GM19397 (cell line): Measurements from ENCODE around the gene OGG1.

Experiments used
- ATAC-seq: cut with Tn5 transposase; IDR thresholded peaks from one replicate; pipeline ENCODE4 v1.9.1; 2021; ENCODE audit warnings: mild to moderate bottlenecking, moderate library complexity; ENCODE audit not compliant: unreplicated experiment

OGG1 gene

DNA sequence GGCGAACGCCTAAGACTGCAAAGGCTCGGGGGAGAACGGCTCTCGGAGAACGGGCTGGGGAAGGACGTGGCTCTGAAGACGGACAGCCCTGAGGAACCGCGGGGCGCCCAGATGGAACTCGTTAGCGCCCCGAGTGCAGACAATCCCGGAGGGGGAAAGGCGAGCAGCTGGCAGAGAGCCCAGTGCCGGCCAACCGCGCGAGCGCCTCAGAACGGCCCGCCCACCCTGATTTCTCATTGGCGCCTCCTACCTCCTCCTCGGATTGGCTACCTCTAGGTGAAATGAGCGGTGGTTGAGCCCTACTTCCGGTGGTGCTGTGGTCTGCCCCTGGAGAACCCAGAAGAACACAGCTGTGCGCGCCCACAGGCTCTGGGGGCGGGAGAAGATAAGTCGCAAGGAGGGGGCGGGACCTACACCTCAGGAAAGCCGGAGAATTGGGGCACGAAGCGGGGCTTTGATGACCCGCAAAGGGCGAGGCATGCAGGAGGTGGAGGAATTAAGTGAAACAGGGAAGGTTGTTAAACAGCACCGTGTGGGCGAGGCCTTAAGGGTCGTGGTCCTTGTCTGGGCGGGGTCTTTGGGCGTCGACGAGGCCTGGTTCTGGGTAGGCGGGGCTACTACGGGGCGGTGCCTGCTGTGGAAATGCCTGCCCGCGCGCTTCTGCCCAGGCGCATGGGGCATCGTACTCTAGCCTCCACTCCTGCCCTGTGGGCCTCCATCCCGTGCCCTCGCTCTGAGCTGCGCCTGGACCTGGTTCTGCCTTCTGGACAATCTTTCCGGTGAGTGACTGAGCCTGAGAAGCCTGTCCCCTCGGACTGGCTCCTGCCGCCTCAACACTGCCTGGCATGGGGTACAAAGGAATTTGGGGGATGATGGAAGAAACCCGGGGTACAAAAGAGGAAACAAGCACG is at the start of gene OGG1:
Gene OGG1, plus strand, starts transcription at position 308 of the 911 bp plus-strand sequence. Its CDS starts 335 bp downstream, at position 643.
- ATAC-seq: peak; percentile 85

DNA sequence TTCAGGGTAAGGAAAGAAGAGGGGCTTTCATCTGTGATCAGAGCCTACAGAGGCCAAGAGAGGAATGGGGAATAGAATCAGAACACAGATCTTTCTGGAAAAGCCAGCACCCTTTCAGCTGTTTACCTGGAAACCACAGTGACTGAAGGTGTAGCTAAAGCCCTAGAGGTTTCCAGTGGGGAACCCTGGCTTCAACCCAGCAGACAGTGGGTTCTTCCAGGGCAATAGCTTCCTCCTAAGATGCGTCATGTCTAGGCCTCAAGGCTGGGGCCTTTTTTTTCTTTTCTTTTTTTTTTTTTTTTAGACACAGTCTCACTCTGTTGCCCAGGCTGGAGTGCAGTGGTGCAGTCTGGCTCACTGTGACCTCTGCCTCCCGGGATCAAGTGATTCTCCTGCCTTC is 49.2 kb upstream of the OGG1 start:
- ATAC-seq: no peak

DNA sequence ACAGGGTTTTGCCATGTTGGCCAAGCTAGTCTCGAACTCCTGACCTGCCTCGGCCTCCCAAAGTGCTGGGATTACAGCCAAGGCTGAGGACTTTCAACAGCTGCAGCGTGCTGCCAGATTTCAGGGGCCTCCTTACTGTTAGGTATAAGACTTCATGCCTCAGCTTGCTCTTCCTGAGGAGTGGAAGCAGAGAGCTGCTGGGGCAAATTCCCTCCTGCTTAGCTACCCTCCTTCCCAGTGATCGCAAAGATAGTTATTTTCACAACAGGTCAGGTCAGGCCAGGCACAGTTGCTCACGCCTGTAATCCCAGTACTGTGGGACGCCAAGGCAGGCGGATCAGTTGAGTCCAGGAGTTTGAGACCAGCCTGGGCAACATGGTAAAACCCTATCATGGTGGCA is 48.7 kb upstream of the OGG1 start:
- ATAC-seq: no peak

DNA sequence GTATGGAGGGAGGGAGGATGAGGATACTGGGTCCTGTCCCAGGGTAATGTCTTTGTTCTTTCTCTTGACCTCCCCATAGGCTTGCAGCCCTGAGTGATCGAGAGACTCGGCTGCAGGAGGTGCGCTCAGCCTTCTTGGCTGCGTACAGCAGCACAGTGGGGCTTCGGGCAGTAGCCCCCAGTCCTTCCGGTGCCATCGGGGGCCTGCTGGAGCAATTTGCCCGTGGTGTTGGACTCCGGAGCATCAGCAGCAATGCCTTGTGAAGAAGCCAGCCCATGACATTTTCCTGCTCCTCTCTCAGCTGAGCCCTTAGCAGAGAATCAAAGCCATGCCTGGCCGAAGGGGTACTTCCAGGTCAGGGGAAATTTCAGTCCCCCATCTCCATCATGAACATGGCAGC is 48.0 kb upstream of the OGG1 start:
- no peak for ATAC-seq

DNA sequence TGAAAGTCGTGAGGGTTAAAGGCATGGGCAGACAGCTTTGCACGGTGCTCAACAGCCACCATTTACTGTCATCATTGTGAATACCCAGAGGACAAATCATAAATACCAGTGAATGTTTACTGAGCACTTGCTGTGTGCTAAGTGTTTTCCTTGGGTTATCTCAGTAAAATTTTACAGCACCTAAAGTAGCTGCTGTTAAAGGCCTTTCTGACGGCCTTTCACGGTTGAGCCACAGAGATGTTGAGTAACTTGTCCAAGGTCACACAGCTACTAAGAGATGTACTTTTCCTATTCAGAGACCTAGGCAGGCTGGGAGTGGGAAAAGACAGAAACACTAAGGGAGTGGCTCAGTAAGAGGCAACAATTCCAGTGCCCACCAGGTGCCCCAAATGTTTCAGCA is 46.5 kb upstream of the OGG1 start:
- no peak for ATAC-seq

DNA sequence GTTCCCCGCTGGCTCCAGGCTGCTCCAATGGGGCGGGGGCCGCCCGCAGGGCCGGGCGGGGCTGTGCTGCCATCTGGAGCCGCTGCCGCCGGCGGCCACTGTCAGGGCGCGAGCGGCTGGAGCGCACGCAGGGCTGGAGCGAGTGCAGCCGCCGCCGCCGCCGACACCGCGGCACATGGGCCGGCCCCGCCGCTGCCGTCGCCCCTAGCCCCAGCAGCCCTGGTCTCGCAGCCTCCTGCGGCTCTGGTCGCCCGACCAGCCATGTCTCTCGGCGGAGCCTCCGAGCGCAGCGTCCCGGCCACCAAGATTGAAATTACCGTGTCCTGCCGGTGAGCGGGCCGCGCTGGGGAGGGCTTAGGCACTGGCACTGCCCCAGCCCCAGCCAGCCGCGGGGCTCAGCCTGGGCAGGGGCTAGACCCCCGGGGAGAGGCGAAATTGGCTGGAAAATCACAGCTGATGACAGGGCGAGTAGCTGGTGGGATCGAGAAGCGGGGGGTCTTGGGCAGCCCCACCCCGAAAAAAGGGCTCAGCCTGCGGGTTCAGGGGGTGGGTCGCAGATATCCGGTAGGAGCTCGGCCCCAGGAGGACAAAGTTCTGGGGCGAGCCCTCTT is 45.9 kb upstream of the OGG1 start, which contains the start of gene CPNE9:
Gene CPNE9, plus strand, starts transcription at position 98 of the 611 bp plus-strand sequence. Its CDS starts 164 bp downstream, at position 262.
- no peak for ATAC-seq

DNA sequence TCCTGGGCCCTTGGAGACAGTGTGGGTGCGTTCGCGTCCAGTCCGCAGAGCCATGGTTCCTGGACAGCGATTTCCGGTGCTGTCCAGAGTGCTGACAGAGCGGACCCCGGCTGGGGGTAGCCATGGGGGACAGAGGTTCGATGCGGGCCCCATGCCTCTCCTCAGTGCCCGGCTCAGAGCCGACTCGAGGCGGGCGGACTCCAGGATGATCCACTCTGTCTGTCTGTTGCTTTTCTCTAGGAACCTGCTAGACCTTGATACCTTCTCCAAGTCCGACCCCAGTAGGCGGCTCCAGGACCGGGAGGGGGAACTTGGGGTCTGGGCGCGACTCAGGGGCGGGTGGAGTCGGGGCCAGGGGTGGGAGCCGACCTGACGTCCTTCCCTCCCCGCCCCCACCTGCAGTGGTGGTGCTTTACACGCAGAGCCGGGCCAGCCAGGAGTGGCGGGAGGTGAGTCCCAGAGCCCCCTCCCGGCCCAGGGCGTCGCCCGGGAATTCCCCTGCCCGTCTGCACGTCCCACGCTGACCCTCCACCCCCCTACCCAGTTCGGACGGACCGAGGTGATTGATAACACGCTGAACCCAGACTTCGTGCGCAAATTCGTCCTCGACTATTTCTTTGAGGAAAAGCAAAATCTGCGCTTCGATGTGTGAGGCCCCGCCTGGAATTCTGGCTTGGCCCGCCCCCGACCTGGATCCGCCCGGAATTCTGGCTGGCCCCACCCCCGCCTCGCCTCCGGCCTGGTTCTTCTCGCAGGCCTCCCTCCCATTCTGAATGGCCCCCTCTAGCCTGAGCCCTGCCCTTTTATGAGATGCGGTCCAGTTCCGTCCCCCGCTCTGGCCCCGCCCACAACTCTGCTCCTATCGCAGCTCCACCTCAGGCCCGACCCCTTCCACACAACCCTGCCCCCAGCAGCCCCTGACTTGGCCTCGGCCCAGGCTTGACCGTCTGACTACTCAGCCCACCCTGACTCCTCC is 45.1 kb upstream of the OGG1 start:
- no peak for ATAC-seq

DNA sequence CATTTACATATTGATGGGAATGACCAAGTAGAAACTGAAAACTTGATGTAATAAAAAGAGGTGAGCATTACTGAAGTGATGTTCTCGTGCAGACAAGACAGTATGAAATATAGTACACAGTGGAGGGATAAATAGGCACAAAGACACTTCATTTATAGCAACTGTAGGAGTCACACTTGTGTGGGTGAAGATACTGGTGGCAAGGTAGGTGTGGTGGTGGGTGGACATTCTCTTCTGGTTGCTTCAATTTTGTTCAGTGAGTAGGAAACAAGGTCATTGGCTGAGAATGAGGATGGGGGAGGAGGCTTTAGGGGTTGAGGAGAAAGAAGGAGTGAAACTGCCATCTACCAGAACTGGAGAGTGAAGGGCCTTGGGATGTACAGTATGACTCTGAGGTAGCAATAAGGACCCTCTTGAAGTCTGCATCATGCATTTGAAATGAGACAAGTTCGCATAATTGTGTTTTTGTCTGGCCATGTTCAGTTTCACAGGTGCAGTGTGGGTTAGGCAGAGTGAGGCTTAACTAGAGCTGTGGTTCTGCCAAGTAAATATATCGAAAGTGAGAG is 39.5 kb upstream of the OGG1 start:
- ATAC-seq: no peak

DNA sequence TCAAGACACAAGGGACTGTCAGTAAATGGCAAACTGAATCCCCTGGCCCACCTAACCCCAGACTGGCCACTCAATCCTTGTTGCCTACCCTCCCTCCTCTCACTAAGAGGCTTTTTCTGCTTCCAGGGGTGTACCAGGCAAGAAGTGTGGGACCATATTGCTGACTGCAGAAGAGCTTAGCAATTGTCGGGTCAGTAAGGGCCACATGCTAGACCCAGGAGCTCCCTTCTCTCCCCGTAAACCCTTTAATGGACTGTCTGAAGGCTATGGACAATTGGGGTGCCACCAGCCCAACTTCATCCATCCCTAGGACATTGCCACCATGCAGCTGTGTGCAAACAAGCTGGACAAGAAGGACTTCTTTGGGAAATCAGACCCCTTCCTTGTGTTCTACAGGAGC is 37.3 kb upstream of the OGG1 start:
- no peak for ATAC-seq

DNA sequence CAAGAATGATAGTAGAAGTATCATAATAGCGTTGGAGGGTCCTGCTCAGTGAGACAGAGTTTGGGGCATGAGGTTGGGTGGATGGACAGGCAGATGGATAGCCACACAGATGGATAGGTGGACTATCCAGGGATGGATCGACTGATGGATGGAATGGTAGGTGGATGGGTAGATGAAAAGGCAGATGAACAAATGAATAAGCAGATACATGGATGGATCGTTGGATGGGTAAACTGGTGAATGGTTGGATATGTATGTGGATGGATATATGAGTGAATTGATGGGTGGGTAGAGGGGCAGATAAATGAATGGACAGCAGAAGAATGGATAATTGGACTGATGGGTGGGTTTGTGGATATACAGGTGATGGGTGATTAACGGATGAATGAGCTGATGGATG is 36.6 kb upstream of the OGG1 start:
- no peak for ATAC-seq

DNA sequence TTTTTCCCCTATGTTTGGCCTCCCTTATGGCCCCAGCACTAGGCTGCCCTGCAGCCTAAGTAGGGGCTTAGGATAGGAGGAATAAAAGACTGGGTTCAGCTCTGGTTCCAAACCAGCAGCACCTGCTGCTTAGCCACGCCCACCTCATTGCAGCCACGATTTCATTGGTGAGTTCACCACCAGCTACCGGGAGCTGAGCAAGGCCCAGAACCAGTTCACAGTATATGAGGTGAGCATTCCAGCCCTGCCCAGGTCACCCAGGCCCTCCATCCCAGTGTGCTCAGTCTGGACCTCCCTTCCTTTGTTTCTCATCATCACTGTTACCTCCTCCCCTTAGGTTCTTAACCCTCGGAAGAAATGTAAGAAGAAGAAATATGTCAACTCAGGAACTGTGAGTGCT is 34.6 kb upstream of the OGG1 start:
- ATAC-seq: no peak

DNA sequence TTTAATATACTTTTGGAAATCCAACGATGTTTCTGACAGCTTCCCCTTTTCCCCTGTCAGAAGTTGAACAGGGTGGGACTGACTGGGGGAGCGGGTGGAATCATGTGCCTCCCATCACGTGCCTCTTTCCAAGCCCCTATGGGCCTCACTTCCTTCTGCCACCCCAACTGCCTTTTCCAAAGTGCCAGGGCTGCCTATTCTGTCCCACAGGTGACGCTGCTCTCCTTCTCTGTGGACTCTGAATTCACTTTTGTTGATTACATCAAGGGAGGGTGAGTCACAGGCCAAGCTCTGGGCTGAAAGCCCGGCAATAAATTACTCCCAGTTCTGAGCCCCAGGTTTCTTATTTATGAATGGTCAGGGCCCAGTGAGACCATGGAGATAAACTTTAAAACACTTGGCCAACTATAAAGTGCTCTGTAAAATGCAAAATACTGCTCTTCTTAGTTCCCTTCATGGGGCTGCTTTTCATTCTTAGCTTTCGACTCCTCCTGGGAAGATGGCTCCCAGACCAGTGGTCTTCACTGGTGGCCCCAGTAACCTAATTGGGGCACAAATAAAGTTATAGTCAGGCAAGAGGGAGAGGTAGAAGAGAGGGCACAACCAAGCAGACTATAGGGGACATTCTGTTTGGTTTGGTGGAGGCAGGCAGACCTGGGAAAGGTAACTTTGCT is 33.9 kb upstream of the OGG1 start:
- no peak for ATAC-seq

DNA sequence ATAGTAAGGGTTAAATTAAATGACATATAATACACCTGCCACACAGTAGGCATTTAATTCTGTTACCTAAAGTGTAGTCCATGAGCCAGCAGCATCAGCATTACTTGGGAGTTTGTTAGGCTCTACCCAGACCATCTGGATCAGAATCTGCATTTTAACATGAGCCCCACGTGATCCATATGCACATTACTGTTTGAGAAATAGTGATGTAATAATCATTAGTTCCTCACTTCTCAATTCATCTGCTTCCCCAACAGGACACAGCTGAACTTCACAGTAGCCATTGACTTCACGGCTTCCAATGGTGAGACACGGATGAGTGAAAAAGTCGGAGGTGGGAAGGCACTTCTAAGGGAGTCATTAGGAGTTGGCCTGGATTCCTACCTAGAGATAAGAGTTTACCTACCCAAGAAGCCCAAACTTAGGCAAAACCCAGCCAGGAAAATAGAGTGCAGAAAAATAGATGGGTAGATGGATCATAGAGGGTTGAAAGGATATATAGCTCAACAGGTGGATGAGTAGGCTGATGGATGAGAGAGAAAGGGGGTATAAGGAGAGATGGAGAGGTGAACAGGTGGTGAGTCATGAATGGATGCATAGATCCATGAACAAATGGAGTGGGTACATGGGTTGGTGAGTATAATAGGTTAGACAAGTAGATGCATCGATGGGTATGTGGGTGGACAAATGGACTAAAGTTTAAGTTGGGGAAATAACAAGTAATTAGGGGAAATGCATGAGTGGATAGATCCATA is 32.8 kb upstream of the OGG1 start:
- no peak for ATAC-seq

DNA sequence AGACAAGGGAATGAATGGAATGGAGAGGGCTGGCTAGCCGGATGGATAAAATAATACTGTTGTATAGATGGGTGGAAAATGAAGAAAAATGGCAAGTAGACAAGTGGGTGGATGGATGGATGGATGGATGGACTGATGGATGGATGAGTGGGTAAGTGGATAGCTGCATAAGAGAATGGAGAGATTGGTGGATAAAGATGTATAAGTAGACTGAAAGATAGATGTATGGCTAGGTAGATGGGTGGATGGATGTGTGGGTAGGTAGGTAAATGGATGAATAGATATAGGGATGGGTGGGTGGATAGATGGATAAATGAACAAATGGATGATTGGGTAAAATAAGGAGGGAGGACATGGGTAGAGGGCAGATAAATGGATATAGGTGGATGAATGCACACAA is 32.2 kb upstream of the OGG1 start:
- ATAC-seq: no peak

DNA sequence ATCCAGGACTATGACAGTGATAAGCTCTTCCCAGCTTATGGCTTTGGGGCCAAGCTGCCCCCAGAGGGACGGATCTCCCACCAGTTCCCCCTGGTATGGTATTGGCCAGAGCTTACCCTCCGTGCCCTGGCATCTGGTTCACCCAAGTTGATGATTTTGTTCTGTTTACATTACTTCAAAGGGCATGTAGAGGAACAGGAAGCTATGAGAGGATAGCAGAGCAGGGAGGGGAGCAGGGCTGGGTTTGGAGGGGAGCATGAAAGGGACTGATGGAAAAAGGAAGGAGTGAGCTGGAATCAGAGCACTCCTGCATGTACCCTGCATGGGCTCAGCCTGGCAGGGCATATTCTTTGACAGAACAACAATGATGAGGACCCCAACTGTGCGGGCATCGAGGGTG is 31.6 kb upstream of the OGG1 start:
- ATAC-seq: no peak

DNA sequence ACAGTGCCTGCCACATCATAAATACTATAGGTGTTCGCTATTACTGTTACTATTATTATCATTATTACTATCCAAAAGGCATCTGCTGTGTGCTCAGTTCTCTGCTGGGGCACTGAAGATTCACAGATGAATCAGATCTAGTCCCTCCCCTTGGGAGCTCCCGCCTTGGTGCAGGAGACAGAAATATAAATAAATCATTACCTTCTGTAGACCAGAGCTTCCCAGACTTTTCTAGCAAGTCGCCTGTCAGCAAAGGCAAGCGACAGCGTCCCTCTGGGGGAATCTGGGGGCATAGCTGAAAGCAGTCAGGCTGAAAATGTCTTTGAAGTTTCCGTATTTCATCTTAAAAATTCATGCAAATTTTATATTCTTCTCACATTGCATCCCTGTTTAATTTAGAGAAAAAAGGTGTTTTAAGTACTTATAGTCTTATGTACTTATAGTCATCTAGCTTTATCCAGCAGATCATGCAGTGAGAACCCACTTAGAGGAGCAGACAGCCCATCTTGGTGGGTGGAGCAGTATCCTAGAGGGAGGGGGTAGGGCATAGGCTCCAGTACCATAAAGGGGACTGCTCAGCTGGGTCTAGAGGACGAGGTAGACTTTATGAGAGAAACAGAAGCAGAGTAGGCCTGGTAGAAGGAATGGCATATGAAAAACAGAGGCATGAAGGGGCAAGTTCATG is 28.6 kb upstream of the OGG1 start:
- no peak for ATAC-seq

DNA sequence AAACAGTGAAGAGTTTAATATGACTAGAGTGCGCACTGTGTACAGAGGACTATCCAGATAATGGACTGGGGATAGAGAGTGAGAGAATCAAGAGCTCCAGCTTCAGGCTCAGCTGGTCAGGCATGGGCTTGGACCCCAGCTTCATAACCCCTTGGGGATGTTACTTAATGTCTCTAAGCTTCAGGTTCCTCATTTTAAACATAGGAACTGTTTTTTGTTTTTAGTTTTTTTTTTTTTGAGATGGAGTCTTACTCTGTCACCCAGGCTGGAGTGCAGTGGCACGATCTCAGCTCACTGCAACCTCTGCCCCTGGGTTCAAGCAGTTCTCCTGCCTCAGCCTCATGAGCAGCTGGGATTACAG is 28.1 kb upstream of the OGG1 start:
- no peak for ATAC-seq

DNA sequence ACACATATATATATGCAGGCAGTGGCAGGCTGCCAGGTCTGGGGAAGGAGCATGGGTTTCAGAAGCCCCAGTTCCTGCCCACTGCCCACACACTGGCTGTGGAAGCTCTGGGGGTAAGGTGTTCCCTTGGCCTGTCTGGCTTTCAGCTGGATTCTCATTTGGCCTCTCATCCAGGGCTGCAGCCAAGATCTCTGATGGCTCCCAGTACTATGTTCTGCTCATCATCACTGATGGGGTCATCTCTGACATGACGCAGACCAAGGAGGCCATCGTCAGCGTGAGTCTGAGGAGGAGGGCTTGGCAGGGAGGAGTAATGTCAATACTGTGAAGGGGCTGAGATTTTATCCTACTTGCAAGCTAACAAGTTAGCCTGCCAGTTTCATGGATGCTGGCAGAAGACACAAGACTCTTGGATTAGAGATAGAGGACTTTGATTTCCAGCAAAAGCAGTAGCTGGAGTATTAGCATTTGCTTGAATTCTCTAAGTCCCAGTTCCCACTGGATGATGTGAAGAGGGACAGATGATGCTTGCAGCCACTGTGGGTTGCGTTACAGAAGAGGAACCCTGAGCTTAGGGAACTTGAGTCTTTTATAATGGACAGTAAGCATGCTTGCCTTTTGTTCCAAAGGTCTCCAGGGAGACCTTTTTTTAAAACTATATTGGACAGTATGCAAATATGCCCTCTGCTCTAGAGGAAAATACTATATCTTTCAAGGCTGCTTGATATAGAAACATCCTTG is 23.8 kb upstream of the OGG1 start:
- ATAC-seq: no peak
